K562 (cell line): Measurements from ENCODE around the gene CLK3. TPM values are rescaled to one million over a fixed set of nuclear protein-coding genes. Genes with fewer than 3 reads are reported as not detected.

Experiments used
- ATAC-seq: fragments of 200-7000 bp; cut with Tn5 transposase; 3 replicates; pipeline ENCODE4 v1.9.1; 2020; ENCODE audit warnings: moderate library complexity
- BruUV-seq: library from RNA; stranded (reverse); fragments of 400-500 nt; replicated peaks from 2 replicates; lab custom pipeline; 2021; lab: Mats Ljungman, UMichigan
- CTCF ChIA-PET: fragments of 300-600 bp; formaldehyde crosslinking; extraction: SDS; loops from one replicate; lab custom pipeline; 2021; ENCODE audit warnings: low intra/inter-chr PET ratio; lab: Yijun Ruan, JAX
- POLR2A ChIA-PET: fragments of 300-600, 350-650 bp; sonication (Branson Sonifier 250); formaldehyde crosslinking; extraction: SDS; loops from one replicate; lab custom pipeline; 2021; ENCODE audit warnings: antibody characterized with exemption, inconsistent platforms; lab: Yijun Ruan, JAX
- DNase-seq, 4 experiments: peaks; one replicate each; pipeline versions ENCODE4 v3.0.0 to v3.0.0-alpha.2; 2011 to 2018; ENCODE audit warnings: low spot score in 3 of 4, mixed read lengths in 3 of 4; ENCODE audit errors: extremely low read depth in 1 of 4
- FAIRE-seq: peaks from 2 replicates; lab custom pipeline; 2011; peaks lifted over from hg19 to GRCh38; lab: Jason Lieb, UNC
- H2AFZ ChIP-seq: 2 replicates; pipeline ENCODE4 v1.6.0; 2011; ENCODE audit warnings: low read depth, low read length, control low read depth, inconsistent platforms
- H3K27ac ChIP-seq: fragments of 200-600 bp; 3 replicates; pipeline ENCODE4 v1.8.0; 2011; ENCODE audit warnings: low read depth, mild to moderate bottlenecking, control low read depth, inconsistent platforms, low read length, moderate library complexity, mixed read lengths; ENCODE audit errors: extremely low read depth
- H3K27me3 ChIP-seq, 2 experiments: fragments of 300-600 bp in 1 of 2; 2 replicates in 1 of 2; 3 replicates in 1 of 2; pipeline versions ENCODE4 v1.6.0 to v1.8.0; 2011; ENCODE audit warnings: inconsistent platforms in 2 of 2, low read length in 2 of 2, mild to moderate bottlenecking in 1 of 2, mixed read lengths in 1 of 2, moderate library complexity in 1 of 2; ENCODE audit not compliant: control insufficient read depth in 2 of 2, insufficient read depth in 2 of 2
- H3K36me3 ChIP-seq: fragments of 300-600 bp; 3 replicates; pipeline ENCODE4 v1.8.0; 2011; ENCODE audit warnings: mild to moderate bottlenecking, low read length, inconsistent platforms; ENCODE audit not compliant: control insufficient read depth, insufficient read depth
- H3K4me1 ChIP-seq, 2 experiments: fragments of 200-600 bp in 1 of 2; replicated peaks in 1 of 2; 2 replicates in 1 of 2; 3 replicates in 1 of 2; pipeline versions ENCODE4 v1.5.1 to v1.8.0; 2011; ENCODE audit warnings: inconsistent platforms in 2 of 2, low read length in 2 of 2, mild to moderate bottlenecking in 1 of 2, mixed read lengths in 1 of 2, moderate library complexity in 1 of 2; ENCODE audit not compliant: control insufficient read depth in 2 of 2, insufficient read depth in 2 of 2
- H3K4me2 ChIP-seq: 2 replicates; pipeline ENCODE4 v1.6.1; 2011; ENCODE audit warnings: low read length, control low read depth, inconsistent platforms, mixed read lengths; ENCODE audit not compliant: insufficient read depth
- H3K4me3 ChIP-seq: fragments of 200-600 bp; sonication (generic), shearing (Covaris generic); 2 replicates; pipeline ENCODE4 v1.5.1; 2016; ENCODE audit warnings: control low read depth, inconsistent platforms
- H3K79me2 ChIP-seq: fragments of 200-600 bp; 3 replicates; pipeline ENCODE4 v1.8.0; 2011; ENCODE audit warnings: low read length, inconsistent platforms; ENCODE audit not compliant: control insufficient read depth, insufficient read depth
- H3K9ac ChIP-seq, 2 experiments: 2 replicates each; pipeline versions ENCODE4 v1.6.0 to v1.6.1; 2011; ENCODE audit warnings: low read depth in 2 of 2, low read length in 2 of 2, control low read depth in 1 of 2, inconsistent platforms in 1 of 2, mild to moderate bottlenecking in 1 of 2, mixed read lengths in 1 of 2; ENCODE audit not compliant: insufficient read depth in 1 of 2
- H3K9me1 ChIP-seq: one replicate; pipeline ENCODE4 v1.6.0; 2011; ENCODE audit warnings: inconsistent platforms, mild to moderate bottlenecking, low read length, moderate library complexity; ENCODE audit not compliant: control insufficient read depth, insufficient read depth
- H3K9me3 ChIP-seq: replicated peaks from 2 replicates; pipeline ENCODE4 v1.5.1; 2011; ENCODE audit warnings: low read depth, low read length, inconsistent platforms; ENCODE audit not compliant: control insufficient read depth, insufficient read depth
- H4K20me1 ChIP-seq: replicated peaks from 2 replicates; pipeline ENCODE4 v1.6.1; 2011; ENCODE audit warnings: low read length, inconsistent platforms, mixed read lengths; ENCODE audit not compliant: control insufficient read depth, insufficient read depth
- MEIS2 ChIP-seq: fragments of 450-650 bp; IDR thresholded peaks from 2 replicates; pipeline ENCODE4 v1.6.1; 2014; ENCODE audit warnings: mild to moderate bottlenecking; ENCODE audit not compliant: partially characterized antibody
- SRF ChIP-seq, 2 experiments: fragments of 250-450, 450-650 bp in 1 of 2; sonication (Bioruptor Pico) in 1 of 2; sonication (generic) in 1 of 2; formaldehyde crosslinking; IDR thresholded peaks; 2 replicates each; pipeline versions ENCODE4 v1.5.0 to v1.5.1; 2020 to 2022; ENCODE audit warnings: mild to moderate bottlenecking in 1 of 2, missing genetic modification reagents in 1 of 2
- WGBS: fragments of 100-300 bp; shearing (Covaris generic); methylation state at CpG from one replicate; pipeline ENCODE4 v1.1.6; 2016; ENCODE audit warnings: low coverage, mixed read lengths; ENCODE audit not compliant: insufficient coverage; ENCODE audit errors: missing lambda C conversion rate; 5-methylcytosine and 5-hydroxymethylcytosine counted together
- in situ Hi-C: fragments of 300-500 bp; cut with MboI; formaldehyde crosslinking; loops from 4 replicates; pipeline ENCODE4 v1.15.0; 2018; ENCODE audit warnings: inconsistent platforms, mixed read lengths
- intact Hi-C: fragments of 100-400 bp; cut with micrococcal nuclease; formaldehyde crosslinking; loops from 2 replicates; pipeline ENCODE4 v1.14.2; 2022
- polyA plus RNA-seq, 8 experiments: library from polyadenylated mRNA; depleted of rRNA in 4 of 8; stranded (reverse) in 5 of 8; unstranded in 3 of 8; fragments of >200 nt; fragmentation: Nextera tagmentation in 2 of 8; fragmentation: Illumina TruSeq in 1 of 8; extraction: Ambion mirVana in 2 of 8; extraction: Trizol in 1 of 8; gene quantifications; 2 replicates each; pipeline versions ENCODE4 v1.2.1 to v1.2.3, GENCODE V29; 2011 to 2014; ENCODE audit warnings: inconsistent platforms in 1 of 8, missing spikeins in 1 of 8
- total RNA-seq, 7 experiments: library from RNA; depleted of rRNA in 6 of 7; stranded (reverse); fragments of >200 nt in 6 of 7; fragmentation: Illumina TruSeq in 2 of 7; extraction: Trizol in 2 of 7; gene quantifications; 2 replicates each; pipeline versions ENCODE4 v1.2.1 to v1.2.3, GENCODE V29; 2011 to 2021; ENCODE audit warnings: low replicate concordance in 1 of 7
- TF ChIP-seq, protein P1 (sequence below), 3 experiments: fragments of 200-800 bp in 1 of 3; fragments of 250-450 bp in 1 of 3; fragments of 450-650 bp in 1 of 3; sonication (Bioruptor Pico) in 1 of 3; sonication (Bioruptor generic) in 1 of 3; formaldehyde crosslinking in 1 of 3; IDR thresholded peaks; 2 replicates each; pipeline versions ENCODE4 v1.6.1 to v1.8.0; 2016 to 2022; ENCODE audit warnings: mild to moderate bottlenecking in 2 of 3, missing genetic modification characterization in 2 of 3, missing compliant biosample characterization in 1 of 3, moderate library complexity in 1 of 3

The CLK3 gene
- total and polyA plus RNA-seq, 9 of the 15 experiments (the other 6 are each of a cell fraction or from before 2014, with no cell fraction given) = 1.2 to 95.2 (median 51.7) TPM

GRCh38 chr15:74657846-74658245 lies 42.2 kb downstream of the CLK3 start:
- no peak overlapping the region for H3K4me3 ChIP-seq
- no peak overlapping the region for H3K4me2 ChIP-seq
- H3K79me2 ChIP-seq = peaks cover 3% of the 10 kb centered on the region; the same call in 2 of the 3 replicates
- no peak overlapping the region for H3K9ac ChIP-seq
- no peak overlapping the region for H3K27ac ChIP-seq
- TF ChIP-seq MEIS2 (peak; percentile 32), SRF (CRISPR knock-in tag; IDR thresholded peaks at IDR 0.05) (peak in 1 of 2 experiments; percentile 76; a peak in 1 of 4 replicates)
- TF ChIP-seq, protein P1, sequence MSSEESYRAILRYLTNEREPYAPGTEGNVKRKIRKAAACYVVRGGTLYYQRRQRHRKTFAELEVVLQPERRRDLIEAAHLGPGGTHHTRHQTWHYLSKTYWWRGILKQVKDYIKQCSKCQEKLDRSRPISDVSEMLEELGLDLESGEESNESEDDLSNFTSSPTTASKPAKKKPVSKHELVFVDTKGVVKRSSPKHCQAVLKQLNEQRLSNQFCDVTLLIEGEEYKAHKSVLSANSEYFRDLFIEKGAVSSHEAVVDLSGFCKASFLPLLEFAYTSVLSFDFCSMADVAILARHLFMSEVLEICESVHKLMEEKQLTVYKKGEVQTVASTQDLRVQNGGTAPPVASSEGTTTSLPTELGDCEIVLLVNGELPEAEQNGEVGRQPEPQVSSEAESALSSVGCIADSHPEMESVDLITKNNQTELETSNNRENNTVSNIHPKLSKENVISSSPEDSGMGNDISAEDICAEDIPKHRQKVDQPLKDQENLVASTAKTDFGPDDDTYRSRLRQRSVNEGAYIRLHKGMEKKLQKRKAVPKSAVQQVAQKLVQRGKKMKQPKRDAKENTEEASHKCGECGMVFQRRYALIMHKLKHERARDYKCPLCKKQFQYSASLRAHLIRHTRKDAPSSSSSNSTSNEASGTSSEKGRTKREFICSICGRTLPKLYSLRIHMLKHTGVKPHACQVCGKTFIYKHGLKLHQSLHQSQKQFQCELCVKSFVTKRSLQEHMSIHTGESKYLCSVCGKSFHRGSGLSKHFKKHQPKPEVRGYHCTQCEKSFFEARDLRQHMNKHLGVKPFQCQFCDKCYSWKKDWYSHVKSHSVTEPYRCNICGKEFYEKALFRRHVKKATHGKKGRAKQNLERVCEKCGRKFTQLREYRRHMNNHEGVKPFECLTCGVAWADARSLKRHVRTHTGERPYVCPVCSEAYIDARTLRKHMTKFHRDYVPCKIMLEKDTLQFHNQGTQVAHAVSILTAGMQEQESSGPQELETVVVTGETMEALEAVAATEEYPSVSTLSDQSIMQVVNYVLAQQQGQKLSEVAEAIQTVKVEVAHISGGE (CRISPR knock-in tag; IDR thresholded peaks at IDR 0.05) = no peak
- TF ChIP-seq, all 486 proteins: peak for 2
- 13% methylated on average over 3 of the region's 3 CpGs for WGBS
- Histone ChIP-seq H2AFZ (no peak overlapping the region), H4K20me1 (0 out of 2 replicates have a peak, but pooled peaks cover 6% of the 10 kb centered on the region), H3K9me1 (no peaks in the 10 kb centered on the region), H3K27me3 (no peaks in the 10 kb centered on the region), H3K4me1 (peaks cover 0 to 5% of the 10 kb centered on the region in 2 experiments; a peak in 1 of 5 replicates), H3K9me3 (no peaks in the 10 kb centered on the region), H3K36me3 (peaks cover 19% of the 10 kb centered on the region; the same call in 2 of the 3 replicates)
- in situ Hi-C loops = no loop called here
- CTCF ChIA-PET = no interaction called here
- DNase-seq = peak in 3 of 4 experiments; percentile 24 to 37 (median 36)
- no TSS peak for BruUV-seq
- POLR2A ChIA-PET = no interaction called here
- peak; percentile 80 for FAIRE-seq
- ATAC-seq = peak; percentile 89
- intact Hi-C loops = no loop called here
